ENCODE results near the gene SIRPA. TPM values are rescaled to one million over a fixed set of nuclear protein-coding genes. Genes with fewer than 3 reads are reported as not detected.

The SIRPA gene
- polyA plus RNA-seq, 1 donor from 2014 or later, result 8.0 TPM

DNA sequence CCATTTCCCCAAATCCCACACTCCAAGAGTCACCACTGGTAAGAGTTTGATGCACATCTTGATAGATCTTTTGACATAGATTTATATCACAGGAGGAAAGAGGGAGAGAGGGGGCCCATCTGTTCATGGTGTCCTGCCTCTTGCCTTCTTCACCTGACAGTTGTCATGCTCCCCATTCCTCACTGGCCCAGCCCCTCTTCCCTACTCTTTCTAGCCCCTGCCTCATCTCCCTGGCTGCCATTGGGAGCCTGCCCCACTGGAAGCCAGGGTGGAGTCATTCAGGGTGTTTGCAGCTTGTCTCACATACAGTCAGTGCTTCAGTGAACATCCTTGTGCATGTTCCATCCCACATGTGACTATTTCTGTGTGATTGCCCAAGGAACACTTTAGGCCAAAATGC is 27.6 kb downstream of the SIRPA start:
- H3K27ac ChIP-seq (ENCODE audit: low read length), result no peak overlapping the region
- H3K79me2 ChIP-seq (replicated peaks; ENCODE audit: insufficient read depth, low read length), result no peaks in the 10 kb centered on the region
- H3K9ac ChIP-seq (ENCODE audit: low read length), result no peak overlapping the region
- no peaks in the 10 kb centered on the region for H3K9me2 ChIP-seq (ENCODE audit: insufficient read depth, low read length)
- no peaks in the 10 kb centered on the region for H3K27me3 ChIP-seq (ENCODE audit: insufficient read depth, low read depth, low read length)
- no peak overlapping the region for H3K4me3 ChIP-seq (ENCODE audit: low read length)
- H3K9me3 ChIP-seq (ENCODE audit: low read length), result no peaks in the 10 kb centered on the region
- no peak for TF ChIP-seq MXI1 (conservative IDR thresholded peaks at IDR 0.05; ENCODE audit: poor library complexity, severe bottlenecking)
- TF ChIP-seq, protein P1, sequence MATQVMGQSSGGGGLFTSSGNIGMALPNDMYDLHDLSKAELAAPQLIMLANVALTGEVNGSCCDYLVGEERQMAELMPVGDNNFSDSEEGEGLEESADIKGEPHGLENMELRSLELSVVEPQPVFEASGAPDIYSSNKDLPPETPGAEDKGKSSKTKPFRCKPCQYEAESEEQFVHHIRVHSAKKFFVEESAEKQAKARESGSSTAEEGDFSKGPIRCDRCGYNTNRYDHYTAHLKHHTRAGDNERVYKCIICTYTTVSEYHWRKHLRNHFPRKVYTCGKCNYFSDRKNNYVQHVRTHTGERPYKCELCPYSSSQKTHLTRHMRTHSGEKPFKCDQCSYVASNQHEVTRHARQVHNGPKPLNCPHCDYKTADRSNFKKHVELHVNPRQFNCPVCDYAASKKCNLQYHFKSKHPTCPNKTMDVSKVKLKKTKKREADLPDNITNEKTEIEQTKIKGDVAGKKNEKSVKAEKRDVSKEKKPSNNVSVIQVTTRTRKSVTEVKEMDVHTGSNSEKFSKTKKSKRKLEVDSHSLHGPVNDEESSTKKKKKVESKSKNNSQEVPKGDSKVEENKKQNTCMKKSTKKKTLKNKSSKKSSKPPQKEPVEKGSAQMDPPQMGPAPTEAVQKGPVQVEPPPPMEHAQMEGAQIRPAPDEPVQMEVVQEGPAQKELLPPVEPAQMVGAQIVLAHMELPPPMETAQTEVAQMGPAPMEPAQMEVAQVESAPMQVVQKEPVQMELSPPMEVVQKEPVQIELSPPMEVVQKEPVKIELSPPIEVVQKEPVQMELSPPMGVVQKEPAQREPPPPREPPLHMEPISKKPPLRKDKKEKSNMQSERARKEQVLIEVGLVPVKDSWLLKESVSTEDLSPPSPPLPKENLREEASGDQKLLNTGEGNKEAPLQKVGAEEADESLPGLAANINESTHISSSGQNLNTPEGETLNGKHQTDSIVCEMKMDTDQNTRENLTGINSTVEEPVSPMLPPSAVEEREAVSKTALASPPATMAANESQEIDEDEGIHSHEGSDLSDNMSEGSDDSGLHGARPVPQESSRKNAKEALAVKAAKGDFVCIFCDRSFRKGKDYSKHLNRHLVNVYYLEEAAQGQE (IDR thresholded peaks at IDR 0.05; ENCODE audit: borderline replicate concordance), result no peak
- TF ChIP-seq POLR2AphosphoS5 (IDR thresholded peaks at IDR 0.05), result no peak
- TF ChIP-seq RAD21 (conservative IDR thresholded peaks at IDR 0.05), result no peak
- no peak for TF ChIP-seq EP300 (conservative IDR thresholded peaks at IDR 0.05; ENCODE audit: poor library complexity, severe bottlenecking)
- TF ChIP-seq SMC3 (conservative IDR thresholded peaks at IDR 0.05; ENCODE audit: poor library complexity), result no peak
- no peak for TF ChIP-seq EZH2 (IDR thresholded peaks at IDR 0.05; ENCODE audit: borderline replicate concordance, insufficient read depth, low read length, poor library complexity, severe bottlenecking)
- TF ChIP-seq, protein P2, sequence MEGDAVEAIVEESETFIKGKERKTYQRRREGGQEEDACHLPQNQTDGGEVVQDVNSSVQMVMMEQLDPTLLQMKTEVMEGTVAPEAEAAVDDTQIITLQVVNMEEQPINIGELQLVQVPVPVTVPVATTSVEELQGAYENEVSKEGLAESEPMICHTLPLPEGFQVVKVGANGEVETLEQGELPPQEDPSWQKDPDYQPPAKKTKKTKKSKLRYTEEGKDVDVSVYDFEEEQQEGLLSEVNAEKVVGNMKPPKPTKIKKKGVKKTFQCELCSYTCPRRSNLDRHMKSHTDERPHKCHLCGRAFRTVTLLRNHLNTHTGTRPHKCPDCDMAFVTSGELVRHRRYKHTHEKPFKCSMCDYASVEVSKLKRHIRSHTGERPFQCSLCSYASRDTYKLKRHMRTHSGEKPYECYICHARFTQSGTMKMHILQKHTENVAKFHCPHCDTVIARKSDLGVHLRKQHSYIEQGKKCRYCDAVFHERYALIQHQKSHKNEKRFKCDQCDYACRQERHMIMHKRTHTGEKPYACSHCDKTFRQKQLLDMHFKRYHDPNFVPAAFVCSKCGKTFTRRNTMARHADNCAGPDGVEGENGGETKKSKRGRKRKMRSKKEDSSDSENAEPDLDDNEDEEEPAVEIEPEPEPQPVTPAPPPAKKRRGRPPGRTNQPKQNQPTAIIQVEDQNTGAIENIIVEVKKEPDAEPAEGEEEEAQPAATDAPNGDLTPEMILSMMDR (IDR thresholded peaks at IDR 0.05; ENCODE audit: poor library complexity, severe bottlenecking), result no peak
- no peak for TF ChIP-seq TAF1 (IDR thresholded peaks at IDR 0.05; ENCODE audit: low read depth)
- H4K20me1 ChIP-seq (ENCODE audit: insufficient read depth), result no peaks in the 10 kb centered on the region
- no peaks in the 10 kb centered on the region for H3K36me3 ChIP-seq (ENCODE audit: insufficient read depth, low read length)
- H3K4me2 ChIP-seq (ENCODE audit: low read length), result no peak overlapping the region
- H3F3A ChIP-seq (ENCODE audit: insufficient read depth, low read length, poor library complexity, severe bottlenecking), result no peaks in the 10 kb centered on the region
- H2AFZ ChIP-seq (ENCODE audit: low read depth, low read length), result no peak overlapping the region

DNA sequence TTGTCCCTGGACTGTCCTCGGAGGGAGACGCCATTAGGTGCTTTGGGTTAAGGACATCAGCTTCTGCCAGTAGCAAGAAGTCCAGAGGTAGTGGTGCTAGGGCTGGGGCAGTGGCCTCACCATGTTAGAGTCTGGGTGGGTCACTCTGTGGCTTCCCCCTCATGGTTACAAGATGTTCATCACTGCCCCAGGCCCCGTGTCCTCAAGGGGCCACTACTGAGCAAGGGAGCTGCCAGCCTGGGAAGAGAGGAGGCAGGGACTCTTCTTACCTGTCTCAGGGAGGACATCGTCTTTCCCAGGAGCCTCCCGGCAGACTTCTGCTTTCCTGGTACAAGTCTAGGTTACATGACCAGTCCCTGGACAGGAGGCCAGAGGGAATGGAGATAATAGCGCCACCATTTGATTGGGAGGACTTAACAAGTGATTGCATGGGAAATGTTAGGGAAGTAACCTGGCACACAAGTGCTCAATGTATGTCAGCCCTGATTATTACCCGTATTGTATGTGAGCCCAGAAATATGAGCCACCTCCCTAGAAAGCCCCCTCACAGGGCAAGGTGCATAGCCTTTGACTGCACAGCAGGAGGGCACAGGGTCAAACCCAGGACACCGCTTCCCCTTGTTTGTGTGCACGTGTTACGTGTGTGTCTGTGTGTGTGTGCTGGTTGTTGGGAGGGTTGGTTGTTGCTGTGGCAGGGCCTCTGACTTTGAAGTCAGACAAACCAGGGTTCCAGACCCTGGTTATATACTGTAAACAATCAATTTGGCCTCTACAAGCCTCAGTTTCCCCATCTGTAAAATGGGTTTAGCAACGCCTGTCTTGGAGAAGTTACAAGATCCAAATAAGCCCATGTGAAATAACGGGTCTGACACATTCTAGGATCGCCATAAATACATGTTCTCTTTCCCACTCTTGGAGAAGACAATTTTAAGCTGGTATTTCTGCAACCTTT is 30.0 kb downstream of the SIRPA start:
- Histone ChIP-seq H3F3A (ENCODE audit: insufficient read depth, low read length, poor library complexity, severe bottlenecking) (no peaks in the 10 kb centered on the region), H3K27me3 (ENCODE audit: insufficient read depth, low read depth, low read length) (no peaks in the 10 kb centered on the region), H3K9ac (ENCODE audit: low read length) (no peak overlapping the region), H3K36me3 (ENCODE audit: insufficient read depth, low read length) (no peaks in the 10 kb centered on the region), H3K9me2 (ENCODE audit: insufficient read depth, low read length) (no peaks in the 10 kb centered on the region), H3K4me3 (ENCODE audit: low read length) (no peak overlapping the region), H3K4me2 (ENCODE audit: low read length) (no peak overlapping the region), H4K20me1 (ENCODE audit: insufficient read depth) (no peaks in the 10 kb centered on the region), H3K79me2 (replicated peaks; ENCODE audit: insufficient read depth, low read length) (no peaks in the 10 kb centered on the region), H3K9me3 (ENCODE audit: low read length) (no peaks in the 10 kb centered on the region), H2AFZ (ENCODE audit: low read depth, low read length) (no peak overlapping the region), H3K27ac (ENCODE audit: low read length) (no peak overlapping the region)
- TF ChIP-seq, protein P2 (IDR thresholded peaks at IDR 0.05; ENCODE audit: poor library complexity, severe bottlenecking), result no peak
- TF ChIP-seq POLR2AphosphoS5 (IDR thresholded peaks at IDR 0.05), result no peak
- TF ChIP-seq MXI1 (conservative IDR thresholded peaks at IDR 0.05; ENCODE audit: poor library complexity, severe bottlenecking), result no peak
- no peak for TF ChIP-seq EZH2 (IDR thresholded peaks at IDR 0.05; ENCODE audit: borderline replicate concordance, insufficient read depth, low read length, poor library complexity, severe bottlenecking)
- TF ChIP-seq SMC3 (conservative IDR thresholded peaks at IDR 0.05; ENCODE audit: poor library complexity), result no peak
- TF ChIP-seq TAF1 (IDR thresholded peaks at IDR 0.05; ENCODE audit: low read depth), result no peak
- TF ChIP-seq, protein P1 (IDR thresholded peaks at IDR 0.05; ENCODE audit: borderline replicate concordance), result no peak
- no peak for TF ChIP-seq RAD21 (conservative IDR thresholded peaks at IDR 0.05)
- no peak for TF ChIP-seq EP300 (conservative IDR thresholded peaks at IDR 0.05; ENCODE audit: poor library complexity, severe bottlenecking)

Data from neural cell (in vitro differentiated cells).